ENCODE data around the gene TMIGD2.

Gene TMIGD2

GRCh38 chr19:4295972-4296771 lies 6.0 kb downstream of the TMIGD2 start:
- Histone ChIP-seq H3K4me1 (ENCODE audit: control insufficient read depth in 2 of 2, insufficient read depth in 1 of 2, low read depth in 1 of 2, low read length in 2 of 2) (peaks cover 3 to 5% of the 10 kb centered on the region in 2 donors), H3K9me3 (replicated peaks in 1 of 2; ENCODE audit: control insufficient read depth in 2 of 2, insufficient read depth in 1 of 2, low read depth in 1 of 2, low read length in 2 of 2) (no peaks in the 10 kb centered on the region), H3K4me2 (ENCODE audit: insufficient read depth, low read length, poor library complexity, severe bottlenecking) (no peak overlapping the region), H3K18ac (ENCODE audit: low read length) (peak overlapping the region; percentile 12), H2BK5ac (ENCODE audit: low read length) (no peak overlapping the region), H3K14ac (ENCODE audit: low read length) (no peak overlapping the region), H3K79me1 (ENCODE audit: low read depth, low read length) (no peaks in the 10 kb centered on the region), H2BK12ac (ENCODE audit: low read length) (peak overlapping the region; percentile 36), H2AFZ (ENCODE audit: low read length) (no peak overlapping the region), H3K9ac (ENCODE audit: low read depth, low read length, poor library complexity) (no peak overlapping the region), H3K27ac (replicated peaks; ENCODE audit: low read length) (no peak overlapping the region), H3K36me3 (replicated peaks in 1 of 2; ENCODE audit: control insufficient read depth in 2 of 2, insufficient read depth in 2 of 2, low read length in 2 of 2) (no peaks in the 10 kb centered on the region), H2AK5ac (ENCODE audit: low read depth, low read length) (no peak overlapping the region), H3K4me3 (ENCODE audit: low read length in 2 of 2) (no peak overlapping the region), H4K8ac (ENCODE audit: low read depth, low read length) (no peak overlapping the region), H3K23ac (ENCODE audit: low read depth, low read length, poor library complexity) (no peak overlapping the region), H2BK15ac (ENCODE audit: low read length) (no peak overlapping the region), H3K27me3 (ENCODE audit: control insufficient read depth in 3 of 3, insufficient read depth in 3 of 3, low read depth in 1 of 3, low read length in 3 of 3) (no peaks in the 10 kb centered on the region), H2BK120ac (ENCODE audit: low read depth, low read length) (no peak overlapping the region), H3K4ac (ENCODE audit: low read length) (no peak overlapping the region), H4K91ac (ENCODE audit: low read depth, low read length, poor library complexity) (no peak overlapping the region)
- no CpG with 5 or more reads among the region's 14 CpGs for WGBS, 2 donors (ENCODE audit: extremely low coverage in 2 of 2, insufficient read length in 2 of 2, insufficient replicate concordance in 1 of 2)
- DNase-seq (ENCODE audit: low spot score): no peak

- Histone ChIP-seq H2BK5ac (ENCODE audit: low read length) (no peak overlapping the region), H3K79me1 (ENCODE audit: low read depth, low read length) (no peaks in the 10 kb centered on the region), H3K9me3 (replicated peaks in 1 of 2; ENCODE audit: control insufficient read depth in 2 of 2, insufficient read depth in 1 of 2, low read depth in 1 of 2, low read length in 2 of 2) (no peaks in the 10 kb centered on the region), H3K4me1 (ENCODE audit: control insufficient read depth in 2 of 2, insufficient read depth in 1 of 2, low read depth in 1 of 2, low read length in 2 of 2) (peaks cover 7% of the 10 kb centered on the region in 2 donors), H3K27me3 (ENCODE audit: control insufficient read depth in 3 of 3, insufficient read depth in 3 of 3, low read depth in 1 of 3, low read length in 3 of 3) (no peaks in the 10 kb centered on the region), H2BK120ac (ENCODE audit: low read depth, low read length) (no peak overlapping the region), H2AFZ (ENCODE audit: low read length) (no peak overlapping the region), H3K9ac (ENCODE audit: low read depth, low read length, poor library complexity) (no peak overlapping the region), H3K27ac (replicated peaks; ENCODE audit: low read length) (no peak overlapping the region), H2BK12ac (ENCODE audit: low read length) (peak overlapping the region; percentile 58), H3K4me2 (ENCODE audit: insufficient read depth, low read length, poor library complexity, severe bottlenecking) (peak overlapping the region; percentile 11), H3K14ac (ENCODE audit: low read length) (no peak overlapping the region), H3K36me3 (replicated peaks in 1 of 2; ENCODE audit: control insufficient read depth in 2 of 2, insufficient read depth in 2 of 2, low read length in 2 of 2) (peaks cover 0 to 7% of the 10 kb centered on the region in 2 donors), H4K8ac (ENCODE audit: low read depth, low read length) (no peak overlapping the region), H3K4ac (ENCODE audit: low read length) (peak overlapping the region; percentile 11), H3K18ac (ENCODE audit: low read length) (peak overlapping the region; percentile 28), H3K23ac (ENCODE audit: low read depth, low read length, poor library complexity) (peak overlapping the region; percentile 73), H4K91ac (ENCODE audit: low read depth, low read length, poor library complexity) (no peak overlapping the region), H2AK5ac (ENCODE audit: low read depth, low read length) (peak overlapping the region; percentile 35), H2BK15ac (ENCODE audit: low read length) (no peak overlapping the region), H3K4me3 (ENCODE audit: low read length in 2 of 2) (no peak overlapping the region)
- DNase-seq (ENCODE audit: low spot score): no peak
- WGBS, 2 donors (ENCODE audit: extremely low coverage in 2 of 2, insufficient read length in 2 of 2, insufficient replicate concordance in 1 of 2): no CpG with 5 or more reads among the region's 10 CpGs
These were observed 7.8 kb downstream of the TMIGD2 start for GRCh38 chr19:4294389-4294788.

- Histone ChIP-seq H2BK15ac (ENCODE audit: low read length) (no peak overlapping the region), H2BK5ac (ENCODE audit: low read length) (no peak overlapping the region), H3K27me3 (ENCODE audit: control insufficient read depth in 3 of 3, insufficient read depth in 3 of 3, low read depth in 1 of 3, low read length in 3 of 3) (no peaks in the 10 kb centered on the region), H3K36me3 (replicated peaks in 1 of 2; ENCODE audit: control insufficient read depth in 2 of 2, insufficient read depth in 2 of 2, low read length in 2 of 2) (peaks cover 0 to 18% of the 10 kb centered on the region in 2 donors), H3K4me3 (ENCODE audit: low read length in 2 of 2) (no peak overlapping the region), H3K14ac (ENCODE audit: low read length) (no peak overlapping the region), H3K9ac (ENCODE audit: low read depth, low read length, poor library complexity) (no peak overlapping the region), H2AFZ (ENCODE audit: low read length) (no peak overlapping the region), H4K91ac (ENCODE audit: low read depth, low read length, poor library complexity) (no peak overlapping the region), H4K8ac (ENCODE audit: low read depth, low read length) (no peak overlapping the region), H2BK120ac (ENCODE audit: low read depth, low read length) (no peak overlapping the region), H3K27ac (replicated peaks; ENCODE audit: low read length) (no peak overlapping the region), H3K4me1 (ENCODE audit: control insufficient read depth in 2 of 2, insufficient read depth in 1 of 2, low read depth in 1 of 2, low read length in 2 of 2) (peaks cover 7% of the 10 kb centered on the region in 2 donors), H3K4ac (ENCODE audit: low read length) (no peak overlapping the region), H2BK12ac (ENCODE audit: low read length) (no peak overlapping the region), H2AK5ac (ENCODE audit: low read depth, low read length) (peak overlapping the region; percentile 70), H3K79me1 (ENCODE audit: low read depth, low read length) (no peaks in the 10 kb centered on the region), H3K4me2 (ENCODE audit: insufficient read depth, low read length, poor library complexity, severe bottlenecking) (no peak overlapping the region), H3K9me3 (replicated peaks in 1 of 2; ENCODE audit: control insufficient read depth in 2 of 2, insufficient read depth in 1 of 2, low read depth in 1 of 2, low read length in 2 of 2) (no peaks in the 10 kb centered on the region), H3K23ac (ENCODE audit: low read depth, low read length, poor library complexity) (no peak overlapping the region), H3K18ac (ENCODE audit: low read length) (peak overlapping the region; percentile 28)
- no peak for DNase-seq (ENCODE audit: low spot score)
- WGBS, 2 donors (ENCODE audit: extremely low coverage in 2 of 2, insufficient read length in 2 of 2, insufficient replicate concordance in 1 of 2): no CpG with 5 or more reads among the region's 15 CpGs
These were observed 9.7 kb downstream of the TMIGD2 start for GRCh38 chr19:4292515-4292914.

- H3K79me1 ChIP-seq (ENCODE audit: low read depth, low read length): no peaks in the 10 kb centered on the region
- H3K9ac ChIP-seq (ENCODE audit: low read depth, low read length, poor library complexity): no peak overlapping the region
- no peak overlapping the region for H3K4me2 ChIP-seq (ENCODE audit: insufficient read depth, low read length, poor library complexity, severe bottlenecking)
- no peak overlapping the region for H2BK12ac ChIP-seq (ENCODE audit: low read length)
- no peak overlapping the region for H3K23ac ChIP-seq (ENCODE audit: low read depth, low read length, poor library complexity)
- no peak overlapping the region for H2BK5ac ChIP-seq (ENCODE audit: low read length)
- peak overlapping the region; percentile 81 for H2AK5ac ChIP-seq (ENCODE audit: low read depth, low read length)
- H3K4me1 ChIP-seq (ENCODE audit: control insufficient read depth in 2 of 2, insufficient read depth in 1 of 2, low read depth in 1 of 2, low read length in 2 of 2): peaks cover 7% of the 10 kb centered on the region in 2 donors
- H2BK120ac ChIP-seq (ENCODE audit: low read depth, low read length): no peak overlapping the region
- DNase-seq (ENCODE audit: low spot score): no peak
- H2BK15ac ChIP-seq (ENCODE audit: low read length): no peak overlapping the region
- H2AFZ ChIP-seq (ENCODE audit: low read length): peak overlapping the region; percentile 11
- peak overlapping the region; percentile 74 for H3K18ac ChIP-seq (ENCODE audit: low read length)
- H3K4ac ChIP-seq (ENCODE audit: low read length): no peak overlapping the region
- no CpG with 5 or more reads among the region's 8 CpGs for WGBS, 2 donors (ENCODE audit: extremely low coverage in 2 of 2, insufficient read length in 2 of 2, insufficient replicate concordance in 1 of 2)
- H3K14ac ChIP-seq (ENCODE audit: low read length): no peak overlapping the region
- no peaks in the 10 kb centered on the region for H3K9me3 ChIP-seq (replicated peaks in 1 of 2; ENCODE audit: control insufficient read depth in 2 of 2, insufficient read depth in 1 of 2, low read depth in 1 of 2, low read length in 2 of 2)
- H3K36me3 ChIP-seq (replicated peaks in 1 of 2; ENCODE audit: control insufficient read depth in 2 of 2, insufficient read depth in 2 of 2, low read length in 2 of 2): peaks cover 0 to 24% of the 10 kb centered on the region in 2 donors
- no peak overlapping the region for H3K27ac ChIP-seq (replicated peaks; ENCODE audit: low read length)
- no peak overlapping the region for H4K8ac ChIP-seq (ENCODE audit: low read depth, low read length)
- H3K4me3 ChIP-seq (ENCODE audit: low read length in 2 of 2): no peak overlapping the region
- no peak overlapping the region for H4K91ac ChIP-seq (ENCODE audit: low read depth, low read length, poor library complexity)
- no peaks in the 10 kb centered on the region for H3K27me3 ChIP-seq (ENCODE audit: control insufficient read depth in 3 of 3, insufficient read depth in 3 of 3, low read depth in 1 of 3, low read length in 3 of 3)
These were observed 10.9 kb downstream of the TMIGD2 start for GRCh38 chr19:4291184-4291732.

All from neuronal stem cell (in vitro differentiated cells).